Neural cell (in vitro differentiated cells): ENCODE results near the gene DHX58. TPM values are rescaled to one million over a fixed set of nuclear protein-coding genes. Genes with fewer than 3 reads are reported as not detected.

Experiments used
- H2AFZ ChIP-seq: fragments of 200-600, 300-800 bp; sonication (generic), shearing (Covaris generic); 2 replicates; pipeline ENCODE4 v1.6.0; 2014; ENCODE audit warnings: low read depth, mild to moderate bottlenecking, antibody characterized with exemption, low read length, moderate library complexity
- H3F3A ChIP-seq: fragments of 200-600 bp; shearing (Covaris generic); 2 replicates; pipeline ENCODE4 v1.6.1; 2016; ENCODE audit warnings: mild to moderate bottlenecking, moderate library complexity, mixed read lengths, antibody characterized with exemption, low read length; ENCODE audit not compliant: insufficient read depth, poor library complexity, severe bottlenecking
- H3K27ac ChIP-seq: fragments of 200-600, 300-800 bp; sonication (generic), shearing (Covaris generic); 2 replicates; pipeline ENCODE4 v1.5.1; 2014; ENCODE audit warnings: mild to moderate bottlenecking, low read length, moderate library complexity
- H3K27me3 ChIP-seq: fragments of 300-800, 200-600 bp; sonication (generic), shearing (Covaris generic); 2 replicates; pipeline ENCODE4 v1.6.0; 2014; ENCODE audit warnings: mild to moderate bottlenecking, low read depth, low read length, moderate library complexity; ENCODE audit not compliant: insufficient read depth
- H3K36me3 ChIP-seq: fragments of 300-800, 200-600 bp; sonication (generic), shearing (Covaris generic); 2 replicates; pipeline ENCODE4 v1.5.1; 2014; ENCODE audit warnings: mild to moderate bottlenecking, antibody characterized with exemption, low read length, moderate library complexity; ENCODE audit not compliant: insufficient read depth
- H3K4me2 ChIP-seq: fragments of 300-800, 200-600 bp; sonication (generic), shearing (Covaris generic); 2 replicates; pipeline ENCODE4 v1.6.0; 2014; ENCODE audit warnings: mild to moderate bottlenecking, low read length
- H3K4me3 ChIP-seq: fragments of 300-800, 200-600 bp; sonication (generic), shearing (Covaris generic); 2 replicates; pipeline ENCODE4 v1.5.1; 2014; ENCODE audit warnings: mild to moderate bottlenecking, low read length, moderate library complexity
- H3K79me2 ChIP-seq: fragments of 200-600 bp; shearing (Covaris generic); replicated peaks from 2 replicates; pipeline ENCODE4 v1.6.0; 2014; ENCODE audit warnings: mild to moderate bottlenecking, low read length, moderate library complexity; ENCODE audit not compliant: insufficient read depth
- H3K9ac ChIP-seq: fragments of 300-800, 200-600 bp; sonication (generic), shearing (Covaris generic); 2 replicates; pipeline ENCODE4 v1.6.1; 2016; ENCODE audit warnings: mild to moderate bottlenecking, low read length, mixed read lengths
- H3K9me2 ChIP-seq: fragments of 200-600 bp; shearing (Covaris generic); 2 replicates; pipeline ENCODE4 v1.6.1; 2016; ENCODE audit warnings: mild to moderate bottlenecking, low read length, mixed read lengths; ENCODE audit not compliant: insufficient read depth
- H3K9me3 ChIP-seq: fragments of 200-600, 300-800 bp; sonication (generic), shearing (Covaris generic); 2 replicates; pipeline ENCODE4 v1.6.1; 2016; ENCODE audit warnings: mild to moderate bottlenecking, mixed run types, low read length, moderate library complexity, mixed read lengths
- H4K20me1 ChIP-seq: fragments of 200-600 bp; shearing (Covaris generic); 2 replicates; pipeline ENCODE4 v1.6.1; 2016; ENCODE audit warnings: mild to moderate bottlenecking, mixed run types; ENCODE audit not compliant: insufficient read depth
- EP300 ChIP-seq: fragments of 450-650 bp; conservative IDR thresholded peaks from 2 replicates; pipeline ENCODE4 v1.6.1; 2014; ENCODE audit warnings: antibody characterized with exemption, mild to moderate bottlenecking, moderate library complexity; ENCODE audit not compliant: poor library complexity, severe bottlenecking
- EZH2 ChIP-seq: fragments of 200-600, 300-800 bp; shearing (Covaris generic), sonication (generic); IDR thresholded peaks from 2 replicates; pipeline ENCODE4 v1.6.1; 2014; ENCODE audit warnings: antibody characterized with exemption, low read length, borderline replicate concordance, mild to moderate bottlenecking; ENCODE audit not compliant: insufficient read depth, poor library complexity, severe bottlenecking
- MXI1 ChIP-seq: fragments of 450-650 bp; conservative IDR thresholded peaks from 2 replicates; pipeline ENCODE4 v1.6.1; 2014; ENCODE audit warnings: antibody characterized with exemption, mild to moderate bottlenecking; ENCODE audit not compliant: poor library complexity, severe bottlenecking
- POLR2AphosphoS5 ChIP-seq: IDR thresholded peaks from 2 replicates; pipeline ENCODE4 v1.6.1; 2012
- RAD21 ChIP-seq: fragments of 450-650 bp; conservative IDR thresholded peaks from 2 replicates; pipeline ENCODE4 v1.6.1; 2014; ENCODE audit warnings: antibody characterized with exemption, mild to moderate bottlenecking, moderate library complexity
- SMC3 ChIP-seq: fragments of 450-650 bp; conservative IDR thresholded peaks from 2 replicates; pipeline ENCODE4 v1.6.1; 2014; ENCODE audit warnings: antibody characterized with exemption, mild to moderate bottlenecking, moderate library complexity; ENCODE audit not compliant: poor library complexity
- TAF1 ChIP-seq: IDR thresholded peaks from 2 replicates; pipeline ENCODE4 v1.6.1; 2012; ENCODE audit warnings: low read depth
- polyA plus RNA-seq: library from polyadenylated mRNA; depleted of rRNA; stranded (reverse); fragments of >200 nt; gene quantifications from 2 replicates; pipeline ENCODE4 v1.2.3, GENCODE V29; 2014
- TF ChIP-seq, protein P1 (sequence below): IDR thresholded peaks from 2 replicates; pipeline ENCODE4 v1.6.1; 2012; ENCODE audit warnings: borderline replicate concordance
- TF ChIP-seq, protein P2 (sequence below): fragments of 450-650 bp; IDR thresholded peaks from 2 replicates; pipeline ENCODE4 v1.5.1; 2014; ENCODE audit warnings: antibody characterized with exemption, mild to moderate bottlenecking, moderate library complexity; ENCODE audit not compliant: poor library complexity, severe bottlenecking

The DHX58 gene
- polyA plus RNA-seq, 1 donor from 2014 or later, result 0.87 TPM

DNA sequence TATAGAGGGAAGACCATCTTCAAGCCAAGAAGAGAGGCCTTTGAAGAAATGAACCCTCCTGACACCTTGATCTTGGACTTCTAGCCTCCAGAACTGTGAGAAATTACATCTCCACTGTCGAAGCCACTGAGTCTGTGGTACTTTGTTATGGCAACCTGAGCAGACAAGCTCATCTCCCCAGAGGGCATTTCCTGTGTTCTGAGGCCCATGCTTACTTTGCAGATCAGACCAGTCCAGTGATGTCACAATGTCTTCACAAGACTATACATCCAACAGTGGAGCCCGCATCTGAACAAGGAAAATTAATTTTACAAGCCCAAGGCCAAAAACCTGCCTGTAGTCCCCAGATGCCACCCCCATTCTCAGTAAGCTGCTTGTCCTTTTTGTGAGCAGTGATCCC is 47.3 kb downstream of the DHX58 start (continued):
- TF ChIP-seq MXI1, result no peak

DNA sequence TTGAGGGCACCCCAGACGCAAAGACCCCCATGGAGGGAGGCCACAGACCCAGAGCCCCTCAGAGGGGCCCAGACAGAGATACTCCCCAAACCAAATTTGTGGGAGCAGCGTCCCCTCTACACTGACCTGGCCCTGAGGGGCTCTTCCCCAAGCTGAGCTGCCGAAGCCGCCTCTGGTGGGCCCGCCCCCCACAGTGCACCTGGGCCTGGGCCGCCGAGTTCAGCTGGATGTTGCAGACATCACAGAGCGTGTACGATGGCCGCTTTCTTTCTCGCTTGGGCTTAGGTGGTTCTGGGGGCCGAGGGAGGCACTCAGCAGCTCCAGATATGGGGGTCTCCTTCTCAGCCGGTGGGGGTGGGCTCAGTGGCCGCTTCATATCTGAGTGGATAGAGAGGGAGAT is 49.8 kb downstream of the DHX58 start:
- Histone ChIP-seq H3K4me3 (no peak overlapping the region), H3K9me3 (no peaks in the 10 kb centered on the region), H3K79me2 (no peaks in the 10 kb centered on the region), H3K4me2 (no peak overlapping the region), H3K9me2 (no peaks in the 10 kb centered on the region), H3K27me3 (no peaks in the 10 kb centered on the region), H4K20me1 (no peaks in the 10 kb centered on the region), H3K36me3 (no peaks in the 10 kb centered on the region), H3K9ac (no peak overlapping the region), H3K27ac (no peak overlapping the region), H2AFZ (no peak overlapping the region), H3F3A (no peaks in the 10 kb centered on the region)
- no peak for TF ChIP-seq MXI1
- no peak for TF ChIP-seq SMC3
- TF ChIP-seq, protein P1, sequence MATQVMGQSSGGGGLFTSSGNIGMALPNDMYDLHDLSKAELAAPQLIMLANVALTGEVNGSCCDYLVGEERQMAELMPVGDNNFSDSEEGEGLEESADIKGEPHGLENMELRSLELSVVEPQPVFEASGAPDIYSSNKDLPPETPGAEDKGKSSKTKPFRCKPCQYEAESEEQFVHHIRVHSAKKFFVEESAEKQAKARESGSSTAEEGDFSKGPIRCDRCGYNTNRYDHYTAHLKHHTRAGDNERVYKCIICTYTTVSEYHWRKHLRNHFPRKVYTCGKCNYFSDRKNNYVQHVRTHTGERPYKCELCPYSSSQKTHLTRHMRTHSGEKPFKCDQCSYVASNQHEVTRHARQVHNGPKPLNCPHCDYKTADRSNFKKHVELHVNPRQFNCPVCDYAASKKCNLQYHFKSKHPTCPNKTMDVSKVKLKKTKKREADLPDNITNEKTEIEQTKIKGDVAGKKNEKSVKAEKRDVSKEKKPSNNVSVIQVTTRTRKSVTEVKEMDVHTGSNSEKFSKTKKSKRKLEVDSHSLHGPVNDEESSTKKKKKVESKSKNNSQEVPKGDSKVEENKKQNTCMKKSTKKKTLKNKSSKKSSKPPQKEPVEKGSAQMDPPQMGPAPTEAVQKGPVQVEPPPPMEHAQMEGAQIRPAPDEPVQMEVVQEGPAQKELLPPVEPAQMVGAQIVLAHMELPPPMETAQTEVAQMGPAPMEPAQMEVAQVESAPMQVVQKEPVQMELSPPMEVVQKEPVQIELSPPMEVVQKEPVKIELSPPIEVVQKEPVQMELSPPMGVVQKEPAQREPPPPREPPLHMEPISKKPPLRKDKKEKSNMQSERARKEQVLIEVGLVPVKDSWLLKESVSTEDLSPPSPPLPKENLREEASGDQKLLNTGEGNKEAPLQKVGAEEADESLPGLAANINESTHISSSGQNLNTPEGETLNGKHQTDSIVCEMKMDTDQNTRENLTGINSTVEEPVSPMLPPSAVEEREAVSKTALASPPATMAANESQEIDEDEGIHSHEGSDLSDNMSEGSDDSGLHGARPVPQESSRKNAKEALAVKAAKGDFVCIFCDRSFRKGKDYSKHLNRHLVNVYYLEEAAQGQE, result no peak
- no peak for TF ChIP-seq POLR2AphosphoS5
- TF ChIP-seq, protein P2, sequence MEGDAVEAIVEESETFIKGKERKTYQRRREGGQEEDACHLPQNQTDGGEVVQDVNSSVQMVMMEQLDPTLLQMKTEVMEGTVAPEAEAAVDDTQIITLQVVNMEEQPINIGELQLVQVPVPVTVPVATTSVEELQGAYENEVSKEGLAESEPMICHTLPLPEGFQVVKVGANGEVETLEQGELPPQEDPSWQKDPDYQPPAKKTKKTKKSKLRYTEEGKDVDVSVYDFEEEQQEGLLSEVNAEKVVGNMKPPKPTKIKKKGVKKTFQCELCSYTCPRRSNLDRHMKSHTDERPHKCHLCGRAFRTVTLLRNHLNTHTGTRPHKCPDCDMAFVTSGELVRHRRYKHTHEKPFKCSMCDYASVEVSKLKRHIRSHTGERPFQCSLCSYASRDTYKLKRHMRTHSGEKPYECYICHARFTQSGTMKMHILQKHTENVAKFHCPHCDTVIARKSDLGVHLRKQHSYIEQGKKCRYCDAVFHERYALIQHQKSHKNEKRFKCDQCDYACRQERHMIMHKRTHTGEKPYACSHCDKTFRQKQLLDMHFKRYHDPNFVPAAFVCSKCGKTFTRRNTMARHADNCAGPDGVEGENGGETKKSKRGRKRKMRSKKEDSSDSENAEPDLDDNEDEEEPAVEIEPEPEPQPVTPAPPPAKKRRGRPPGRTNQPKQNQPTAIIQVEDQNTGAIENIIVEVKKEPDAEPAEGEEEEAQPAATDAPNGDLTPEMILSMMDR, result no peak
- no peak for TF ChIP-seq TAF1
- no peak for TF ChIP-seq RAD21
- no peak for TF ChIP-seq EP300
- no peak for TF ChIP-seq EZH2

DNA sequence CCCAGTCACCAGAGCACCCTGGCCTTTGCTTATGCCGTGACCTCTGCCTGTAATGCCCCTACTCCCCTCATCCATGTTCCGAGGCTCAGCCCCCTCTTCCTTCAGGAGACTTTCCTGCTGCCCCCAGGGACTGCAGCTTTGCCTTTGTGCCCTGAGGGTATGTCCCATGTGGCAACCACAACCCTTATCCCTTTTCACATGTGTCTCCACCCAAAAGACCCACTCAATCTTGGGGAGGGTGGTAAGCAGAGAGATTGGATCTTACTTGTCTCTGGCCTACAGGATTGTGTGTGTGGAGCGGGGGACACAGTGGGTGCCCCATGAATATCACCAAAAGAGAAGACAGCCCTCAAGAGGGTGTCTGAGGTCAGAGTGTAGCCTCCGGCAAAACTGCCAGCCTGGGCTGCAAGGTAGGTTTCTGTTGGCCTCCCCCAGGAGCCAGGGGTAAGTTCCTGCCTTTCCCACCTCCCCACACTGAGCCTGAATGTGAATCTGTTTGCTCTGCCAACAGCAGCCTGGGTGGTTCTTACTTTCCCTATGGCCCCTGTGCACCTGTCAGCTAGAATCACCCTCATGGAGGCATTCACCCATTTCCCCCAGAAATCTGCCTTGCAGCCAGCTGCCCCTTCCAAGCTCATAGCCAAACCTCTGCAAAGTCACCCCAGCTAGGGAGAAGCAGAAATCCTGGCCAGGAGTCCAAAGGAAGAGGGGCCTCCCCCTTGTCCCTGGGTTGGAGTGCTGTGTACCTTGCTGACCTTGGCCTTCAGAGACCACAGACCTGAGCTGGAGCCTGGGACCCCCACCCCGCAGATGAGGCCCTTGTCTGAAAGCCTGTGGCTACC is 50.6 kb downstream of the DHX58 start:
- Histone ChIP-seq H3K9ac (no peak overlapping the region), H2AFZ (no peak overlapping the region), H3K4me3 (no peak overlapping the region), H3K27me3 (no peaks in the 10 kb centered on the region), H3K36me3 (no peaks in the 10 kb centered on the region), H3K79me2 (no peaks in the 10 kb centered on the region), H3K4me2 (no peak overlapping the region), H3K27ac (no peak overlapping the region), H4K20me1 (no peaks in the 10 kb centered on the region), H3K9me2 (no peaks in the 10 kb centered on the region), H3F3A (no peaks in the 10 kb centered on the region), H3K9me3 (no peaks in the 10 kb centered on the region)
- TF ChIP-seq RAD21 (no peak), SMC3 (no peak), EP300 (no peak)
